ENCODE results near the gene TYR. TPM values are rescaled to one million over a fixed set of nuclear protein-coding genes. Genes with fewer than 3 reads are reported as not detected.
"Not testable (repeated sequence)": the region's sequence is repeated elsewhere in the genome, so short reads cannot be mapped to it uniquely, and the experiment has no call there.

The TYR gene
- total RNA-seq, 4 donors from 2014 or later = not detected

GRCh38 chr11:89321401-89321800 is 143.7 kb downstream of the TYR start:
- no peaks in the 10 kb centered on the region for H3K4me1 ChIP-seq
- DNase-seq = no peak
- no peaks in the 10 kb centered on the region for H3K9me3 ChIP-seq
- H3K27ac ChIP-seq = no peak overlapping the region
- no peak overlapping the region for H3K4me3 ChIP-seq
- no peaks in the 10 kb centered on the region for H3K27me3 ChIP-seq
- TF ChIP-seq POLR2A (IDR thresholded peaks at IDR 0.05) = no peak
- TF ChIP-seq CTCF (IDR thresholded peaks at IDR 0.05) = no peak
- no peaks in the 10 kb centered on the region for H3K36me3 ChIP-seq

GRCh38 chr11:89327885-89328284 is 150.2 kb downstream of the TYR start:
- Histone ChIP-seq H3K27ac (no peak overlapping the region), H3K9me3 (no peaks in the 10 kb centered on the region), H3K36me3 (no peaks in the 10 kb centered on the region), H3K4me3 (no peak overlapping the region), H3K27me3 (no peaks in the 10 kb centered on the region), H3K4me1 (no peaks in the 10 kb centered on the region)
- TF ChIP-seq CTCF (IDR thresholded peaks at IDR 0.05) (no peak), POLR2A (IDR thresholded peaks at IDR 0.05) (no peak)
- no peak for DNase-seq

GRCh38 chr11:89331940-89332339 is 154.3 kb downstream of the TYR start:
- not testable (repeated sequence) for H3K27ac ChIP-seq, H3K27me3 ChIP-seq

GRCh38 chr11:89333704-89334103 is 156.0 kb downstream of the TYR start:
- DNase-seq, H3K4me1 ChIP-seq, H3K27me3 ChIP-seq, H3K9me3 ChIP-seq, H3K4me3 ChIP-seq, H3K36me3 ChIP-seq, H3K27ac ChIP-seq: not testable (repeated sequence)
- peak in 2 of 6 experiments; percentile 22 to 24 for TF ChIP-seq CTCF (IDR thresholded peaks at IDR 0.05)

More at GRCh38 chr11:89331940-89332339, 154.3 kb downstream of the TYR start:
- not testable (repeated sequence) for H3K4me1 ChIP-seq, H3K36me3 ChIP-seq, H3K4me3 ChIP-seq, DNase-seq, H3K9me3 ChIP-seq

GRCh38 chr11:89337100-89337650 is 159.5 kb downstream of the TYR start:
- DNase-seq, H3K4me3 ChIP-seq, H3K27me3 ChIP-seq, H3K4me1 ChIP-seq, H3K27ac ChIP-seq, H3K36me3 ChIP-seq, H3K9me3 ChIP-seq: not testable (repeated sequence)

- H3K4me1 ChIP-seq, H3K27ac ChIP-seq, H3K27me3 ChIP-seq, H3K36me3 ChIP-seq, H3K9me3 ChIP-seq, DNase-seq, H3K4me3 ChIP-seq: not testable (repeated sequence)
Observed at GRCh38 chr11:89338073-89338472, 160.4 kb downstream of the TYR start.

- H3K36me3 ChIP-seq, DNase-seq, H3K4me3 ChIP-seq, H3K27me3 ChIP-seq, H3K4me1 ChIP-seq, H3K27ac ChIP-seq, H3K9me3 ChIP-seq: not testable (repeated sequence)
Observed at GRCh38 chr11:89340450-89340849, 162.8 kb downstream of the TYR start.

- H3K27me3 ChIP-seq, H3K4me3 ChIP-seq, H3K9me3 ChIP-seq, H3K4me1 ChIP-seq, H3K36me3 ChIP-seq: not testable (repeated sequence)
- peak in 1 of 3 donors; percentile 53 for DNase-seq
- peak overlapping the region in 1 of 4 donors; percentile 6 for H3K27ac ChIP-seq
Observed at GRCh38 chr11:89342880-89343572, 165.4 kb downstream of the TYR start.

Other genes with a start within 250 kb of the TYR start
- gene GRM5, start 111.9 kb upstream of the TYR start, total RNA-seq = under 1 TPM in 1 of 4 donors, not detected in 3; 0.53 TPM